Melanocyte of skin (primary cell): Measurements from ENCODE around the gene FSTL4. TPM values are rescaled to one million over a fixed set of nuclear protein-coding genes. Genes with fewer than 3 reads are reported as not detected.

Experiments
- small RNA-seq, 2 donors: library from RNA; depleted of rRNA; stranded (forward); fragments of <200 nt; gene quantifications; one replicate each; pipeline ENCODE3, GENCODE V24; 2012
- total RNA-seq, 2 donors: library from RNA; depleted of rRNA; stranded (reverse); fragments of >200 nt; gene quantifications; 2 replicates each; pipeline ENCODE4 v1.2.3, GENCODE V29; 2012

The FSTL4 gene
- under 1 TPM; 0.33 to 0.34 TPM for total RNA-seq

GRCh38 chr5:133612249-133612860 lies at the start of gene FSTL4:
TSS of gene FSTL4 (minus strand) at chr5:133612541.

Small RNAs within 50 kb of the gene (small RNA-seq; reads per million reads assigned to genes)
- 0 reads per million in 2 donors for gene MIR1289-2
